COLO829 (cell line): ENCODE results near the gene ACTN4.

Experiments used
- DNase-seq: peaks from one replicate; pipeline ENCODE4 v3.0.0; 2012; ENCODE audit warnings: low spot score

The ACTN4 gene

DNA sequence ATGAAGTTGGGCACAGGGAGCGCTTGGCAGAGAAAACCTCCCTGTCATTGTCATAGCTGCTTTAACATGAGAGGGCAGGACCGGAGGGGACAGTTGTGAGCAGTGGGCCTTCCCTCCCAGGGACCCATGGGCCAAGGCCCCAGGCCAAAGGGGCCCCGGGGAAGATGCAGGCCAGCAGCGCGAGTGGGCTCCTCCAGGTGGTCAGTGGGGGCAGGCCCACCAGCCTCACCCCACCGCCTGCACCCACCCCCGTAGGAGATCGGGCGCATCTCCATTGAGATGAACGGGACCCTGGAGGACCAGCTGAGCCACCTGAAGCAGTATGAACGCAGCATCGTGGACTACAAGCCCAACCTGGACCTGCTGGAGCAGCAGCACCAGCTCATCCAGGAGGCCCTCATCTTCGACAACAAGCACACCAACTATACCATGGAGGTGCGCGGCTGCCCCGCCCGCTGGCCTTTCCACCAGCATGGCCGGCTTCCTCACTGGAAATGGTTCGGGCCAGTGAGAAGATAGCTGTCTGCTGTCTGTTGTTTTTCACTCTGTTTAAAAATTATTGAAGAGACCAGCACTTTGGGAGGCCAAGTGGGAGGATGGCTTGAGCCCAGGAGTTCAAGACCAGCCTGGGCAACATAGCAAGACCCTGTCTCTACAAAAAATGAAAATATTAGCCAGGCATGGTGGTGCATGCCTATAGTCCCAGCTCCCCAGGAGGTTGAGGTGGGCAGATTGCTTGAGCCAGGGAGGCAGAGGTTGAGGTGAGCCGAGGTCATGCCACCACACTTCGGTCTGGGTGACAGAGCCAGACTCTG, 78.2 kb downstream of the ACTN4 start:
- DNase-seq = no peak

GRCh38 chr19:38726284-38726673, 78.8 kb downstream of the ACTN4 start:
- no peak for DNase-seq

DNA sequence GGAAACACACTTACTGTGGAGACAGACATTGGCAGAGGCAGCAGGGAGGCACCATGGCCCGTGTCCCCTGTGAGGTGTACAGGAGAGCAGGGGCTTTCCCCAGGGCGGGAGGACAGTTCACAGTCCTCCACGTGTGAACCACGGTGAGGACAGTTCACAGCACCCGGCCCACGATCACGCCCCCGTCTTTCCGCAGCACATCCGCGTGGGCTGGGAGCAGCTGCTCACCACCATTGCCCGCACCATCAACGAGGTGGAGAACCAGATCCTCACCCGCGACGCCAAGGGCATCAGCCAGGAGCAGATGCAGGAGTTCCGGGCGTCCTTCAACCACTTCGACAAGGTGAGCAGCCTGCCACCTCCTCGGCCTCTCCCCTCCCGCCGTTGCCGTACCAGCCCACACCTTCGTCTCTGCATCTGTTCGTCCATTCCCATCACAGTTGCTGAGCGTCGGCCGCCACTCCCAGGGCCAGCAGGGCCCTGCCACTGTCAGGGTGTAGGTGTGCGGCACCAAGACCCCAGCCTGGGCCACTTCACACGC, 79.4 kb downstream of the ACTN4 start:
- no peak for DNase-seq

DNA sequence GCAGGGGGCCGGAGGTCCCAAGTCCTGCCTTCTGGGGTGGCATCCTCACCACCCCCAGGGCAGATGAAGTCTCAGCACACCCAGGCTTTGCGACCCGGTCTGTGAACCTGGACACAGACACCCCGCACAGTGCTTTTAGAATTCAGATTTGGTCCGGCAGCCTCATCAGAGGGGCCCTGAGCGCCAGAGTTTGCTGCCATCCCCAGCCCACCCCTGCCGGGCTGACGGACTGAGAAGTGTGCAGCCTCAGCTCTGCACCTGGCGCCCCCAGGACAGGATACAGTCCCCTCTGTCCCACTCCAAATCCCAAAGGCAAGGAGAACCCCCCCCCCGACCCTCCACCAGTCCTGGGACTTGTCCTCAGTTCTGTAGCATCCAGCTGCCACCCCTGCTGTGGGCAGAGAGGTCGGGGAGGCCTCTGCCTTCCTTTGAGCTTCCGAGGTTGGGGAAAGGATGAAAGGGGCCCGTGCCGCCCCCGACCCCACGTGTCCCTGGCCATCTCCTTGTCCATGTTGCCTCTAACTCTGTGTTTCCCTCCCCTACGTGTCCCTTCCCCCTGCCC, 79.9 kb downstream of the ACTN4 start:
- DNase-seq = no peak

DNA sequence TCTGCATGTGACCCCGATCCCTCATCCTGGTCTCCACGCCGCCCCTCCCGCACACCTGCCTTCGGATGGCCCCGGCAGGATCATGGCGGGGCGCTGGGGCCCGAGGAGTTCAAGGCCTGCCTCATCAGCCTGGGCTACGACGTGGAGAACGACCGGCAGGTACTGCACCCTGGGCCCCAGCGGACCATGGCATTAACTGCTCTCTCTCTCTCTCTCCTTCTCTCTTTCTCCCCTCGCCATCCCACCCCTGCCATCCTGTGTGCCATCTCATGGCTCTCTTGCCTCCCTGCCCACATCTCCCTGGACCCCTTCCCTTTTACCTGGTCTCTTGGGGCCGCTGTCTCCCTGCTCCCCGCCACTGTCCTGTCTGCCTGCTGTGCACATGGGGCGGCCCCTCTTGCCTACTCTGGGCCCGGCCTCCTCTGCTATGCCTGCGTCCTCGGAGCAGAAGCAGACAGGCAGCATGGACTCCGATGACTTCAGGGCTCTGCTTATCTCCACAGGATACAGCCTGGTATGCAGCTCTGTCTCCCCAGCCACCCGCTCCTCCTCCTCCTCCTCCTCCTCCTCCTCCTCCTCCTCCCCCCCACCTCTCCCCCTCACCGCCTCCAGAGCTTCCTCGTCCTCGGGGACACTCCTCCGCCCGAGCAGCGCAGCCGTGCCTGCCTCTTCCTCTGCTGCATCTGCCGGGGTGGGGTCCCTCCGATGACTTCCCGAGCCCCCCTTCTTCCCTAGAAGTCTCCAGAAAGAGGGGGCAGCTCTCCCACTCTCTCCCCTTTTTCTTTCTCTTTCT, 80.6 kb downstream of the ACTN4 start:
- DNase-seq = no peak

DNA sequence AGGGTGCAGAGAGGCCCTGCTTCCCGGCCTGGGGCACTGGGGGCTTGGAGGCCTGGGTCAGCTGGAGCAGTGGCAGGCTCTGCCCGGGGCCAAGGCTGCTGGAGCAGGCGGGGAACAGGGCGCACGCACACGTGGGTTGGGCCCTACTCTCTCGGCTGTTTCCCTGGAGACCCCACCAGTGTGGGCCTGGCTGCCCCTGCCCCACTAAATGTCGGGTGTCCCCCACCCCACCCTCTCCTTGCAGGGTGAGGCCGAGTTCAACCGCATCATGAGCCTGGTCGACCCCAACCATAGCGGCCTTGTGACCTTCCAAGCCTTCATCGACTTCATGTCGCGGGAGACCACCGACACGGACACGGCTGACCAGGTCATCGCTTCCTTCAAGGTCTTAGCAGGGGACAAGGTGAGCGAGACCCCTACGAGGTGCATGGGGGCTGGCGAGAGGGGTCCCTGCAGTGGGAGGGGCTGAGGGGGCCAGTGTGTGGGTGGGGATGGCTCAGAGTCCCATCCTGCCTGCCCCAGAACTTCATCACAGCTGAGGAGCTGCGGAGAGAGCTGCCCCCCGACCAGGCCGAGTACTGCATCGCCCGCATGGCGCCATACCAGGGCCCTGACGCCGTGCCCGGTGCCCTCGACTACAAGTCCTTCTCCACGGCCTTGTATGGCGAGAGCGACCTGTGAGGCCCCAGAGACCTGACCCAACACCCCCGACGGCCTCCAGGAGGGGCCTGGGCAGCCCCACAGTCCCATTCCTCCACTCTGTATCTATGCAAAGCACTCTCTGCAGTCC, 81.5 kb downstream of the ACTN4 start:
- no peak for DNase-seq

DNA sequence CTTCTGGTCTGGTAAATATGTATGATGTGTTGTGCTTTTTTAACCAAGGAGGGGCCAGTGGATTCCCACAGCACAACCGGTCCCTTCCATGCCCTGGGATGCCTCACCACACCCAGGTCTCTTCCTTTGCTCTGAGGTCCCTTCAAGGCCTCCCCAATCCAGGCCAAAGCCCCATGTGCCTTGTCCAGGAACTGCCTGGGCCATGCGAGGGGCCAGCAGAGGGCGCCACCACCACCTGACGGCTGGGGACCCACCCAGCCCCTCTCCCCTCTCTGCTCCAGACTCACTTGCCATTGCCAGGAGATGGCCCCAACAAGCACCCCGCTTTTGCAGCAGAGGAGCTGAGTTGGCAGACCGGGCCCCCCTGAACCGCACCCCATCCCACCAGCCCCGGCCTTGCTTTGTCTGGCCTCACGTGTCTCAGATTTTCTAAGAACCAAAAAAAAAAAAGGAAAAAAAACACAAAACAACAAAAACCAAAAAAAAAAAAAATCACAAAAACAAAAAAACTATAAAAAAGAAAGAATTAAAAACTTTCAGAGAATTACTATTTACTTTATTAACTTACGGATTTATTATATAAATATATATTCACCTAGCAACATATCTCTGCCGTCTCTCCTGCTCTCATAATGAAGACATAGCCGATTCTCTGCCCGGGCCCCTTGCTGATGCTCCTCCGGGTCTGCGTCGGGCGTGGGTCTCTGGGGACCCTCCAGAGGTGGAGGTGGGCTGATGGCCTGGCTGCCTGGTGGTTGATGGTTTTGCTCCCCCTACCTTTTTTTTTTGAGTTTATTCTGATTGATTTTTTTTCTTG, 82.4 kb downstream of the ACTN4 start:
- DNase-seq = no peak

DNA sequence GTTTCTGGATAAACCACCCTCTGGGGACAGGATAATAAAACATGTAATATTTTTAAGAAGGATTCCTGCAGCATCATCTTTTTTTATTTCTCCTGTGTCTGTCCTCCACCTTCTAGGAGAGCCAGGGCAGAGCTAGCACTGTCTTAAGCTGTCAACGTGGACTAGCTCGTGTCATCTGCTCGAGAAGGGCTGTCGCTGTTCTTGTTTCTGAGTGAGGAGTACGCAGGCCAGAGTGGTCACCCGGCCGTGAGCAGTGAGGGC, 83.0 kb downstream of the ACTN4 start:
- no peak for DNase-seq

DNA sequence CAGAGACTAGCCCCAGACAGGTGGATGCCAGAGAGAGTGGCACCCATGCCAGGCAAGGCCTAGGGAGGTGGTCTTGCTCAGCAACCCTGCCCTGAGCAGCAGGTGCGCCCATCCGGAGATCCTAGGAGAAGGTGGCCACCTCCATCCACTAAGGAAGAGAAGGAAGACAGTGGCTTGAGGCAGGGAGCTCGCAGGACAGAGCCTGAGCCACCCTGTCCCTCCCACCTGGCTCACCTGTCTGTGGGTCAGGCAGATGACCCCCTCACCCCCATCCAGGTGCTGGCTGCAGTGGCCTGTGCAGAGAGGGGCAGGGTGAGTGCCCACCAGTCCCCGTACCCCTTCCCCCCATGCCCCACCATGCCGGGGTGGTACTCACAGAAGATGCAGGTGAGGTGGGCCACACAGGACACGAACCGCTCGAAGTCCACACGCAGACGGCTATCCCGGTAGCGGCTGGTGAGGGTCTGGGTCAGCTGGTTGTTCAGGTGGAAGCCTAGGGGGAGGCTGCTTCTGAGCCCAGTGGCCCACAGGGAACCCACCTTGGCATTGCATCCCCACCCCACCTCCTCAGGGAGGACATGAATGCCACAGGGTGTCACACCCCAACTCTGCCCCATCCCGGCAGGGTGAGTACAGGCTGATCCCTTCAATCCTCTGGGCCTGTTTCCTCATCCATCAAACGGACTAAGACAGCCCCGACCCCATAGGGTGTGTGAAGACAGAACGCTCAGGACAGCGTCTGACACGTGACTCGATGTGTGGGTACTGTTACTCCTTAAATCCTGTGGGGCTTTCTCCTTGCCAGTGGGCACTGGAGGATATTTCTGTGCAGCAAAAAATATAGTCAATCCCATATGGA, 83.5 kb downstream of the ACTN4 start:
- no peak for DNase-seq

DNA sequence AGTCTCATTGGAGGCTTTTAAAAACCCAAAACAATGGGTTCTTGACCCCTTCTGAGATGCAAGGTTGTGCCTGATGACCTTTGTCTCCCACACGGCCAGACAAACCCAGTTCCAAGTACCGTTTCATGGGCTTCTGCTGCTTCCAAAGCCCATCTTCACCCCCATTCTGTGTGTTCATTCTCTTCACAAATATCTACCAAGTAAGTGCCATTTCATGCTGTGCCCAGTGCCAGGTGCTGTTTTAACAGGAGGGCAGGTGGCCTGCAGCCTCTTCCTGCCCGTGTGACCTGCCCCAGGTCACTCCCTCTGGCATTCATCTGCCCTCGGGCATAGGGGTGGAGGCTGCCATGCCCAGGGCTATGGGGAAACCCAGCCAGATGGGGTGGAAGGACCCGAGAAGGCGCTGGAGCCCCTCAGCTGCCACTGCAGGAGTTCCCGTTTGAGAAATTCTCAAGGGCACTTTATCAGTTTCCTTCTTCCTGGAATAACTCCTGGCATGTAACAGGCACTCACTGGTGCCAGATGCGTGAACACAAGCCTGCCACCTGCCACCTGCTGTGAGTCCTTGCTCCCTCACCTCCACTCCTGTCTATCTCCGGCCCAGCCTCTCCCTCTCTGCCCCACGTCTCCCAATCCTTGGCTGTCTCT, 84.3 kb downstream of the ACTN4 start:
- no peak for DNase-seq

DNA sequence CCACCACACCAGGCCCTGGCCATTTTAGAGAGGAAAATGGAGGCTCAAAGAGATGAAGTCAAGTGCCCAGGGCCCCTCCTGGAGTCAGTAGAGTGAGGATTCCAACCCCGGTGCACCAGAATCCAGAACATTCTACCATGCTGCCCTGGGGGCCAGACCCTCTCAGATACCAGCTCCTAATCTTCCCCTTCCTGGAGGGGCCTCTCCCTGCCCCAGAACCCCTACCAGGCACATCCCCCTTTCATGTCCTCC, 85.7 kb downstream of the ACTN4 start:
- DNase-seq = no peak

- DNase-seq = no peak
Observed at GRCh38 chr19:38733493-38734175, 86.2 kb downstream of the ACTN4 start.

- DNase-seq = no peak
Observed at GRCh38 chr19:38734176-38734425, 86.7 kb downstream of the ACTN4 start.

- no peak for DNase-seq
Observed at GRCh38 chr19:38734426-38735256, 87.2 kb downstream of the ACTN4 start.

DNA sequence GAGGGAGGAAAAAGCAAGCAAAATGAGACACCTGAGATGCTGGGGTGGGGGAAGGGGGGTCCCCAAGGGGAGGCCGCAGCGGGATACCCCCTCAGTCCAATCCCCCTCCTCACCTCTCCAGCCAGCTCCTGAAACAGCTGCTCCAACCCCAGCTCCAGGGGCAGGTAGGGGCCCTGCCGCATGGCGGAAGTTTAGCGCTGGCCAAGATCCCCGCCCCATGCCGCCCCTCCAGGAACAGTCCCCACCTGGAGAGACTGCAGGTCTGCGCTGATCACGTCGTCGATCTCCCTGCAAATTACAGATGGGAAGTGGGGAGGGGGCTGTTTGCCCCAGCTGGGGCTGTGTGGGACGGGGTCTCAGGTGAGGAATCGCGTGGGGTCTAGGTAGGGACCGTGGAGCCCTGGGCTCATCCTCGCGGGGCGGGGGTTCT, 87.8 kb downstream of the ACTN4 start:
- DNase-seq = no peak

DNA sequence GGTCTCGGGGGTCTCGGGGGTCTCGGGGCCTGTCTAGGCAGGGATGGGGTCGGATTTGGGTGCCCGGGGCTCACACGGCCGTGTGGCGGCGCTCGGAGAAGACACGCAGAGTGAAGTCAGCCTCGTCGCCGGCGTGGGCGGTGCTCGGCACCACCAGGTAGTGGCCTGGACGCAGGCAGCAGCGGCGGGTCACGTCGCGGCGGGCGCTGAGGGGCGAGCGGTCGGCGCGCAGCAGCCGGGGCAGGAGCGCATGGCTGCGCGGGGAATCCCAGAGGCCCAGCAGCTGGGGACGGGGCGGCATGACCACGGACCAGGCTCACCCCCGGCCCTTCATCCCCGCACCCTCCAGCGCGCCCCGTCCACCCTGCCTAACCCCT, 88.6 kb downstream of the ACTN4 start:
- no peak for DNase-seq

- no peak for DNase-seq
Observed at GRCh38 chr19:38736413-38737280, 89.2 kb downstream of the ACTN4 start.

GRCh38 chr19:38737281-38737865, 89.9 kb downstream of the ACTN4 start:
- no peak for DNase-seq
